ENCODE measurements around the gene SPATA21. TPM values are rescaled to one million over a fixed set of nuclear protein-coding genes. Genes with fewer than 3 reads are reported as not detected.

Gene SPATA21
- polyA plus RNA-seq, 12 donors, result 0.09 to 0.27 (median 0.27) TPM; not detected in 9

GRCh38 chr1:16422041-16422440, 15.2 kb downstream of the SPATA21 start:
- DNase-seq, result no peak

- DNase-seq, result no peak
Observed at GRCh38 chr1:16421201-16421600, 16.0 kb downstream of the SPATA21 start.

- no peak for DNase-seq
Observed at GRCh38 chr1:16420424-16421118, 16.7 kb downstream of the SPATA21 start.

- no peak for DNase-seq
Observed at GRCh38 chr1:16418823-16419425, 18.3 kb downstream of the SPATA21 start.

GRCh38 chr1:16413191-16413590, 24.0 kb downstream of the SPATA21 start:
- no peak for DNase-seq

- DNase-seq, result no peak
Observed at GRCh38 chr1:16410803-16411202, 26.4 kb downstream of the SPATA21 start.

- DNase-seq, result no peak
Observed at GRCh38 chr1:16409536-16410152, 27.6 kb downstream of the SPATA21 start.

- DNase-seq, result no peak
Observed at GRCh38 chr1:16406868-16407267, 30.4 kb downstream of the SPATA21 start.

GRCh38 chr1:16405441-16405840, 31.8 kb downstream of the SPATA21 start:
- DNase-seq, result no peak

GRCh38 chr1:16402742-16403141, 34.5 kb downstream of the SPATA21 start:
- no peak for DNase-seq

- DNase-seq, result no peak
Observed at GRCh38 chr1:16398371-16398953, 38.8 kb downstream of the SPATA21 start.

- no peak for DNase-seq
Observed at GRCh38 chr1:16397120-16397519, 40.1 kb downstream of the SPATA21 start.

GRCh38 chr1:16396591-16396990, 40.6 kb downstream of the SPATA21 start:
- DNase-seq, result no peak

GRCh38 chr1:16394977-16395376, 42.2 kb downstream of the SPATA21 start:
- no peak for DNase-seq

GRCh38 chr1:16393570-16394521, 43.4 kb downstream of the SPATA21 start:
- DNase-seq, result no peak

GRCh38 chr1:16392740-16393569, 44.3 kb downstream of the SPATA21 start:
- no peak for DNase-seq

- no peak for DNase-seq
Observed at GRCh38 chr1:16391411-16391810, 45.8 kb downstream of the SPATA21 start.

GRCh38 chr1:16387201-16388188, 49.7 kb downstream of the SPATA21 start:
- peak; percentile 70 for DNase-seq

GRCh38 chr1:16386454-16387113, 50.6 kb downstream of the SPATA21 start:
- peak; percentile 36 for DNase-seq
